Mesothelial cell of epicardium (in vitro differentiated cells): ENCODE measurements around the gene TRIM5. TPM values are rescaled to one million over a fixed set of nuclear protein-coding genes. Genes with fewer than 3 reads are reported as not detected.

Experiments used
- DNase-seq, 2 experiments: peaks; one replicate each; pipeline ENCODE4 v3.0.0; 2021; ENCODE audit warnings: low spot score in 2 of 2; ENCODE audit not compliant: unreplicated experiment in 2 of 2
- H3K27ac Mint-ChIP-seq: 2 replicates; pipeline ENCODE4 v1.8.0; 2021; ENCODE audit warnings: mixed read lengths
- H3K27me3 Mint-ChIP-seq: 2 replicates; pipeline ENCODE4 v1.8.0; 2021; ENCODE audit warnings: low read depth, mixed read lengths
- H3K36me3 Mint-ChIP-seq: 2 replicates; pipeline ENCODE4 v1.8.0; 2021; ENCODE audit warnings: mixed read lengths
- H3K4me1 Mint-ChIP-seq: 2 replicates; pipeline ENCODE4 v1.8.0; 2021; ENCODE audit warnings: mixed read lengths
- H3K4me3 Mint-ChIP-seq: 2 replicates; pipeline ENCODE4 v1.8.0; 2021; ENCODE audit warnings: mild to moderate bottlenecking, moderate library complexity, mixed read lengths
- H3K9me3 Mint-ChIP-seq: 2 replicates; pipeline ENCODE4 v1.8.0; 2021; ENCODE audit warnings: mixed read lengths
- CTCF ChIP-seq: fragments of 200-600 bp; sonication (generic); IDR thresholded peaks from one replicate; pipeline ENCODE4 v1.5.0; 2021; ENCODE audit warnings: antibody characterized with exemption; ENCODE audit not compliant: unreplicated experiment
- total RNA-seq: library from RNA; stranded (reverse); gene quantifications from 3 replicates; pipeline ENCODE4 v1.2.1, GENCODE V29; 2021

Gene TRIM5
- total RNA-seq, 1 donor from 2014 or later: 74.0 TPM

DNA sequence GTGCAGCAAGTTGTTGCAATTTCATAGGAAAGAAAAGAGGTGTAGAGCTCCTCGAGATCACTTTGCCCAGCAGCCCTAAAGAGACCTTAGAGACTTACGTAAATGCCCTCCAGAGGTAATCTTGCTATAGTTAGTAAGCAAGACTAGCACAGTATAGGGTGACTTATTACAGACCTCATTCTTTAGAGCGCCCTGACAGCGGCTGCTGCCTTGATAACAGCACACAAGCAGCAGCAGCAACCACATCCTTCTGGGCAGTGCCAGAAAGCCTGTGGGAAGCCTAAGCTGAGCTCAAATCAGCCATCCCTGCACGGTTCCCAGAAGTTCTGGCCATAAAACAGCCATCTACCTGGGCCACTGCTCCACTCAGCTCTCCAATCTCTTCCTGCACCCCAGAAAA is 28.8 kb upstream of the TRIM5 start:
- Mint-ChIP-seq H3K36me3 (peaks cover 9% of the 10 kb centered on the region), H3K27me3 (no peaks in the 10 kb centered on the region), H3K4me1 (no peaks in the 10 kb centered on the region), H3K27ac (no peak overlapping the region), H3K9me3 (peaks cover 6% of the 10 kb centered on the region), H3K4me3 (no peak overlapping the region)
- no peak for TF ChIP-seq CTCF
- no peak for DNase-seq

- no peaks in the 10 kb centered on the region for H3K9me3 Mint-ChIP-seq
- no peak overlapping the region for H3K4me3 Mint-ChIP-seq
- H3K27ac Mint-ChIP-seq: no peak overlapping the region
- no peak for DNase-seq
- TF ChIP-seq CTCF: peak; percentile 63
- H3K27me3 Mint-ChIP-seq: no peaks in the 10 kb centered on the region
- peaks cover 14% of the 10 kb centered on the region for H3K36me3 Mint-ChIP-seq
- no peaks in the 10 kb centered on the region for H3K4me1 Mint-ChIP-seq
Observed at GRCh38 chr11:5712507-5712906, 27.6 kb upstream of the TRIM5 start.

GRCh38 chr11:5705688-5706087 is 20.8 kb upstream of the TRIM5 start:
- DNase-seq: no peak
- no peak for TF ChIP-seq CTCF
- no peaks in the 10 kb centered on the region for H3K9me3 Mint-ChIP-seq
- peaks cover 4% of the 10 kb centered on the region for H3K4me1 Mint-ChIP-seq
- peaks cover 25% of the 10 kb centered on the region for H3K36me3 Mint-ChIP-seq
- no peak overlapping the region for H3K4me3 Mint-ChIP-seq
- no peak overlapping the region for H3K27ac Mint-ChIP-seq
- H3K27me3 Mint-ChIP-seq: no peaks in the 10 kb centered on the region

DNA sequence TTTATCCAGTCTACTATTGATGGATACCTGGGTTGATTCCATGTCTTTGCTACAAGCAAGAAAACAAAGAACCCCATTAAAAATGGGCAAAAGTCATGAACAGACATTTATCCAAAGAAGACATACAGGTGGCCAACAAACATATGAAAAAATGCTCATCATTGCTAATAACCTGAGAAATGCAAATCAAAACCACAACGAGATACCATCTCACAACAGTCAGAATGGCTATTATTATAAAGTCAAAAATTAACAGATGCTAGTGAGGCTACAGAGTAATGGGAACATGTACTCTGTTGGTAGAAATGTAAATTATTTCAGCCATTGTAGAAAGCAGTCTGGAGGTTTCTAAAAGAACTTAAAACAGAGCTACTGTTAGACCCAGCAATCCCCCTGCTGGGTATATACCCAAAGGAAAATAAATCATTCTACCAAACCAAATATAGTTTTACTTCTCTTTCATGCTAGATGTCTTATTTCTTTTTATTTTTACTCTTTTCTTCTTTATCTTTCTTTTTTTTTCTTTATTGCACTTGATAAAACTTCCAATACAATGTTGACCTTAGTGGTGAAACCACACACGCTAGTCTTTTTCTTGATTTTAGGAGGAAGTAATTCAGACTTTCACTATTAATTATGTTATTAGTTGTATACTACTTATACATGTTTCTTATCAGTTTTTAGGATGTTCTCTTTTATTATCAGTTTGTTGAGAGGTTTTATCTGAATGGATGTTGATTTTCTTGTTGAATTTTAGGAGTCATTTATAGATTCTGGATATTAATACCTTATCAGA is 19.1 kb upstream of the TRIM5 start:
- Mint-ChIP-seq H3K4me3 (no peak overlapping the region), H3K9me3 (no peaks in the 10 kb centered on the region), H3K27ac (no peak overlapping the region), H3K36me3 (peaks cover 19% of the 10 kb centered on the region), H3K4me1 (peaks cover 4% of the 10 kb centered on the region), H3K27me3 (no peaks in the 10 kb centered on the region)
- DNase-seq: no peak
- TF ChIP-seq CTCF: no peak

GRCh38 chr11:5701055-5701577 is 16.2 kb upstream of the TRIM5 start:
- Mint-ChIP-seq H3K27ac (no peak overlapping the region), H3K4me1 (peaks cover 4% of the 10 kb centered on the region), H3K9me3 (no peaks in the 10 kb centered on the region), H3K4me3 (no peak overlapping the region), H3K36me3 (peaks cover 26% of the 10 kb centered on the region), H3K27me3 (no peaks in the 10 kb centered on the region)
- TF ChIP-seq CTCF: no peak
- no peak for DNase-seq
